Measurements from ENCODE around the gene ZNF438. TPM values are rescaled to one million over a fixed set of nuclear protein-coding genes. Genes with fewer than 3 reads are reported as not detected.

The ZNF438 gene
- total and polyA plus RNA-seq, 2 of the 8 experiments (the other 6 are each of a cell fraction or from before 2014, with no cell fraction given) = 0.95 to 1.7 TPM

- Histone ChIP-seq H3K4me1 (replicated peaks in 1 of 4; ENCODE audit: control insufficient read depth in 3 of 4, insufficient read depth in 4 of 4, low read length in 3 of 4) (peaks cover 0 to 1% (median 0%) of the 10 kb centered on the region in 4 experiments; a peak in 1 of 7 replicates), H4K8ac (ENCODE audit: extremely low read depth, insufficient read depth, low read length) (no peak overlapping the region), H3K9me3 (ENCODE audit: insufficient read depth in 2 of 2, low read depth in 1 of 2, low read length in 1 of 2) (no peaks in the 10 kb centered on the region; a peak in 1 of 4 replicates), H2BK20ac (ENCODE audit: low read length) (peak overlapping the region; percentile 27; the same call in 1 of the 2 replicates), H3K4me3 (ENCODE audit: extremely low read depth in 1 of 4, insufficient read depth in 2 of 4, low read depth in 3 of 4, low read length in 4 of 4) (no peak overlapping the region), H3K18ac (ENCODE audit: extremely low read depth, low read length) (no peak overlapping the region), H3K79me2 (ENCODE audit: control insufficient read depth in 1 of 2, insufficient read depth in 2 of 2, low read length in 2 of 2) (no peaks in the 10 kb centered on the region), H3K27me3 (replicated peaks in 1 of 4; ENCODE audit: control insufficient read depth in 3 of 4, extremely low read depth in 1 of 4, insufficient read depth in 3 of 4, low read length in 3 of 4) (peaks cover 0 to 3% (median 0%) of the 10 kb centered on the region in 4 experiments; a peak in 2 of 7 replicates), H3K23me2 (ENCODE audit: low read depth, low read length) (no peaks in the 10 kb centered on the region), H3K27ac (ENCODE audit: low read depth, low read length) (no peak overlapping the region), H3K23ac (ENCODE audit: insufficient read length) (no peak overlapping the region), H2BK15ac (ENCODE audit: low read length) (no peak overlapping the region), H4K5ac (ENCODE audit: insufficient read length, low read depth, low read length) (no peak overlapping the region), H3K4ac (replicated peaks; ENCODE audit: insufficient read length, low read depth, low read length) (no peak overlapping the region), H2BK120ac (replicated peaks; ENCODE audit: low read depth, low read length) (no peak overlapping the region), H2BK5ac (ENCODE audit: low read depth, low read length) (no peak overlapping the region), H3K36me3 (ENCODE audit: control insufficient read depth in 2 of 4, insufficient read depth in 4 of 4, low read length in 3 of 4) (no peaks in the 10 kb centered on the region), H2AFZ (ENCODE audit: low read length) (no peak overlapping the region), H3K79me1 (ENCODE audit: low read depth, low read length) (no peaks in the 10 kb centered on the region), H3K9ac (replicated peaks in 1 of 4; ENCODE audit: extremely low read depth in 1 of 4, low read depth in 3 of 4, low read length in 3 of 4) (no peak overlapping the region), H3K14ac (ENCODE audit: insufficient read length) (no peak overlapping the region), H2BK12ac (ENCODE audit: low read depth, low read length) (no peak overlapping the region), H3K56ac (replicated peaks; ENCODE audit: insufficient read length, low read depth, low read length) (no peak overlapping the region), H3K4me2 (ENCODE audit: insufficient read depth in 1 of 2, low read depth in 2 of 2, low read length in 2 of 2) (no peak overlapping the region), H4K91ac (replicated peaks; ENCODE audit: insufficient read length, low read length) (no peak overlapping the region), H4K20me1 (replicated peaks in 1 of 2; ENCODE audit: control insufficient read depth in 1 of 2, insufficient read depth in 2 of 2, low read length in 2 of 2) (no peaks in the 10 kb centered on the region), H2AK5ac (ENCODE audit: low read depth, low read length) (0 out of 2 replicates have a peak overlapping the region, but pooled peaks have one; percentile 17)
- CTCF ChIA-PET (ENCODE audit: partially characterized antibody) = no interaction called here
- 92% methylated on average over 3 of the region's 3 CpGs; no CpG with 5 or more reads in 1 of the 2 experiments for WGBS, 2 experiments (ENCODE audit: extremely low coverage in 1 of 2, insufficient coverage in 1 of 2, insufficient read length in 1 of 2, insufficient replicate concordance in 2 of 2, low coverage in 1 of 2, low lambda C conversion rate in 2 of 2, missing lambda C conversion rate in 1 of 2)
- no peak for FAIRE-seq
- POLR2A ChIA-PET (ENCODE audit: partially characterized antibody) = no interaction called here
- no peak for DNase-seq (ENCODE audit: low read depth in 1 of 2, low spot score in 2 of 2)
- TF ChIP-seq RBBP5 (IDR thresholded peaks at IDR 0.05; ENCODE audit: borderline replicate concordance, low read depth, low read length) (no peak), HDAC2 (IDR thresholded peaks at IDR 0.05; ENCODE audit: borderline replicate concordance in 1 of 2, low read depth in 2 of 2, low read length in 2 of 2) (no peak)
Observed at GRCh38 chr10:30825022-30825421, 206.6 kb downstream of the ZNF438 start.
